Measurements from ENCODE around the gene ADGRL3.

The ADGRL3 gene

DNA sequence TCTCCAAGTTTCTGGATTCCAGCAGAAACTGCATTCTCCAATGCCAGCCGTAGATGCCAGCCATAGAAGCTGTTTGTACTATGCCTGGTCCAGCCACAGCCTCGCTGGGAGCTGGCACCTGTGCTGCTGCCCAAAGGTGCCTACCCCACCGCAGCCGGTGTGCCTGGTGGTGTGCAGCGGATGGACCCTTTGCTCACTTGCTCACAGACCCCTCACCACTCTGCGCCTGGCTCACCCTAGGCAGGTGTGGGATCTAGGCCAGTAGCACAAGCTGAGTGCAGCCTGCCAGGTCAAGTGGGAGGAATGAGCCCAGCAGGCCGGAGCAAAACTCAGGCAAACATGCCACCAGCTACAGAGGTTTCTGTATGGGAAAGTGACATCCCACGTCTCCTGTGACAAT is 463.2 kb downstream of the ADGRL3 start:
- in situ Hi-C loops (cut with HindIII; ENCODE audit: low sequenced_read_pairs) = no loop called here
- TF ChIP-seq, protein P1, sequence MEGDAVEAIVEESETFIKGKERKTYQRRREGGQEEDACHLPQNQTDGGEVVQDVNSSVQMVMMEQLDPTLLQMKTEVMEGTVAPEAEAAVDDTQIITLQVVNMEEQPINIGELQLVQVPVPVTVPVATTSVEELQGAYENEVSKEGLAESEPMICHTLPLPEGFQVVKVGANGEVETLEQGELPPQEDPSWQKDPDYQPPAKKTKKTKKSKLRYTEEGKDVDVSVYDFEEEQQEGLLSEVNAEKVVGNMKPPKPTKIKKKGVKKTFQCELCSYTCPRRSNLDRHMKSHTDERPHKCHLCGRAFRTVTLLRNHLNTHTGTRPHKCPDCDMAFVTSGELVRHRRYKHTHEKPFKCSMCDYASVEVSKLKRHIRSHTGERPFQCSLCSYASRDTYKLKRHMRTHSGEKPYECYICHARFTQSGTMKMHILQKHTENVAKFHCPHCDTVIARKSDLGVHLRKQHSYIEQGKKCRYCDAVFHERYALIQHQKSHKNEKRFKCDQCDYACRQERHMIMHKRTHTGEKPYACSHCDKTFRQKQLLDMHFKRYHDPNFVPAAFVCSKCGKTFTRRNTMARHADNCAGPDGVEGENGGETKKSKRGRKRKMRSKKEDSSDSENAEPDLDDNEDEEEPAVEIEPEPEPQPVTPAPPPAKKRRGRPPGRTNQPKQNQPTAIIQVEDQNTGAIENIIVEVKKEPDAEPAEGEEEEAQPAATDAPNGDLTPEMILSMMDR (IDR thresholded peaks at IDR 0.05; ENCODE audit: low read depth, low read length) = no peak
- DNase-seq (ENCODE audit: low read depth, low spot score) = no peak
- H3K4me3 ChIP-seq (ENCODE audit: low read depth, low read length) = no peak overlapping the region

DNA sequence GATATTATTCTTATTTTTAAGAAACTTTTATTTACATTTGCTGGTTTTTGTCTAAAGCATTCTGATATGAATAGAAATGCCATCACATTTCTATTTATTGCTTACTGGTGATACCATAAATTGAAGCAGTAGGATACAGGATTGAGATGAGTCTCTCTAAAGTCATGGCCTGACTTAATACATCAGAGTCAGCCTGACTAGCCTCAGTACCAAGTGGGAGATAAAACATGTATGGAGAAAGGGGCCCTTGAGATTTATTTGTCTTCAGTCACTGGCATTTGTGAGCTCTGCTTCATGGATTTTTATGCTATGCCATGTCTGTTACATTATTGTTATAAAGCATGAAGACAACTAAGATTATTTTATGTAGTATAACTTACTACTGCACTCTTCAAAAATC is 465.5 kb downstream of the ADGRL3 start:
- H3K4me3 ChIP-seq (ENCODE audit: low read depth, low read length) = no peak overlapping the region
- TF ChIP-seq, protein P1 (IDR thresholded peaks at IDR 0.05; ENCODE audit: low read depth, low read length) = no peak
- in situ Hi-C loops (cut with HindIII; ENCODE audit: low sequenced_read_pairs) = no loop called here
- DNase-seq (ENCODE audit: low read depth, low spot score) = no peak

DNA sequence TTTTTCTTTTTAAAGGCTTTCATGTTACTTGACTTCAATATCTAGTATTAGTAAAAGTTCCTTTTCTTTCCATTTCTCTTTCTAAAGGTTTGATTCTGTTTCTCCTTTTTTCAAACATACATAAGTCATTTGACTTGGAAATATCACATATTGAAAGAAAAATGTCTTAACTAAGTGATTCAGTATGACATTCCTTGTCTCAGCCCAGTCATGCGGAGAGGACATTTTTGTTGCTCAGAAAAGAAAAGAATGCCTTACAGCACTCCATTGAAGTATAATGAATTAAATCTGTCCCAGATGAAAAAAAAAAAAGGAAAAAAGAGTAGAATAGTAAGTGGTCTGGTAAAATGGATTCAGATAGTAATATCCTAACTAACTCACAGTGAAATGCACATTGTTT is 466.1 kb downstream of the ADGRL3 start:
- H3K4me3 ChIP-seq (ENCODE audit: low read depth, low read length) = no peak overlapping the region
- TF ChIP-seq, protein P1 (IDR thresholded peaks at IDR 0.05; ENCODE audit: low read depth, low read length) = no peak
- in situ Hi-C loops (cut with HindIII; ENCODE audit: low sequenced_read_pairs) = no loop called here
- no peak for DNase-seq (ENCODE audit: low read depth, low spot score)

DNA sequence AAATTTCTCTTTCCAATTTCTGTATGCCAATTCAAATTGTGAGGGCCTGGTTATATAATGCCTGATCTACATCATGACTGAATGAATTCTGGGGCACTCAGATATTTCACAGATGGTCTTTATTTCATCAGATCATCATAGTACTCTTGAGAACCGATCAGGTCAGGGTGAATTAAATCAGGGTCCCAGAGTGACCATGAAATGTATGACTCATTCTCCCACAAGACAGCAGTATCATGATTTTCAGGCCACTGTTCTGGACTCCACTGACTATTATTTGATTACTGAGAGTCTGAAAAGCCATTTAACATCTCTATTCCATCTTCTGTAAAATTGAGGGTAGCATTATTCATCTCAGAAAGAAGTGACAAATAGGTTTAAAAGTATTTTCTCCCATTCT is 471.5 kb downstream of the ADGRL3 start:
- H3K4me3 ChIP-seq (ENCODE audit: low read depth, low read length) = no peak overlapping the region
- in situ Hi-C loops (cut with HindIII; ENCODE audit: low sequenced_read_pairs) = no loop called here
- TF ChIP-seq, protein P1 (IDR thresholded peaks at IDR 0.05; ENCODE audit: low read depth, low read length) = no peak
- DNase-seq (ENCODE audit: low read depth, low spot score) = no peak

DNA sequence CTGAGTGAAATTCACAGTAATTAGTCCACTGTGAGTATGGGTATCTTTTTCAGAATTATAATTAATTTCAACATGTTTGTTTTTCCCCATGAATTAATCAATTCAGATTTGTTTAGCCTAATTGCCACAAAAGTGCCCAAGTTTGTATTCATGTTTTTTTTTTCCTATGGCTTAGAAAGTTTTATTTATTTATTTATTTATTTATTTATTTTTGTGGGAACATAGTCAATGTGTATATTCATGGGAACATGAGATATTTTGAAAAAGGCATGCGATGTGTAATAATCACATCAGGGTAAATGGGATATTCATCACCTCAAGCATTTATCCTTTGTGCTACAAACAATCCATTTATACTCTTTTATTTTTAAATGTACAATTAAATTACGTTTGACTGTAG is 475.3 kb downstream of the ADGRL3 start:
- DNase-seq (ENCODE audit: low read depth, low spot score) = no peak
- H3K4me3 ChIP-seq (ENCODE audit: low read depth, low read length) = no peak overlapping the region
- in situ Hi-C loops (cut with HindIII; ENCODE audit: low sequenced_read_pairs) = no loop called here
- TF ChIP-seq, protein P1 (IDR thresholded peaks at IDR 0.05; ENCODE audit: low read depth, low read length) = no peak

DNA sequence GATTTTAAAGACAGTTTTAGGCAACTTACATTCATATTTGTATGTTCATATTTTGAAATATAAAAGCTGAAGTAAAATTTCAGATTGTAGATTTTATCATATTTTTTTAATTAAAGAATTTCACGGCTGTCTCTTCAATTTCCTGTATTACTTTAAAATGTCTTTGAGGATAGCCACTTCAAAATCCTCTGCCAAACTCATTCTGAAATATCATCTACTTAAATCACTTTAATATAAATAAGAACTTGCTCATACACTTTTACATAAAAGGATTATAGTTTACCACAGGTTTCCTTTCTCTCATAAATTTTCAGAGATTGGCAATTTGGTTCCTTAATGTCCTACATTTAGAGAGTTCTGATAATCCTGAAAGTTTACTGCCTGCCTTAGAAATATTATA is 478.2 kb downstream of the ADGRL3 start:
- H3K4me3 ChIP-seq (ENCODE audit: low read depth, low read length) = no peak overlapping the region
- TF ChIP-seq, protein P1 (IDR thresholded peaks at IDR 0.05; ENCODE audit: low read depth, low read length) = no peak
- in situ Hi-C loops (cut with HindIII; ENCODE audit: low sequenced_read_pairs) = no loop called here
- DNase-seq (ENCODE audit: low read depth, low spot score) = no peak

DNA sequence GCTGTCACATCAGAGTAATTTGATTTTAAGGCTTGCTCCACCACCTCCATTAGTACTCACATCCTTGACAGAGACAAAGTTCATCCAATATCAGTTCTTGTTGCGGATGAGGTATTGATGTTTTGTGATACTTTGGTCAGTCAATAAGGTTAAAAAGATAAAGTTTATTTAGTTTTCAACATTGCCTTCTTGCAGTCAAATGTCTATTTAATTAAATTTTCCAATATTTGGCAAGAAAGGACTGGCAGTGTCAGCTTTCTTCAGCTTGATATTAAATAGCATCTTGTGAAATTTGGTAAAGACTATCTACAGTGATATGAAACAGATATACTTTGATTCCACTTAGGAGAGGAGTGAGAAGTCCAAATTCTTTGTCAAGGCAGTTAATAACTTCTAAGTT is 493.4 kb downstream of the ADGRL3 start:
- in situ Hi-C loops (cut with HindIII; ENCODE audit: low sequenced_read_pairs) = no loop called here
- TF ChIP-seq, protein P1 (IDR thresholded peaks at IDR 0.05; ENCODE audit: low read depth, low read length) = no peak
- H3K4me3 ChIP-seq (ENCODE audit: low read depth, low read length) = no peak overlapping the region
- no peak for DNase-seq (ENCODE audit: low read depth, low spot score)
